Muscle layer of colon (tissue), 2 donors: ENCODE results near the gene TMEM8B.
A peak's percentile ranks its signal among the peaks of the same experiment; 100 is the strongest.

ENCODE experiments used
- H3K27ac ChIP-seq: one replicate; pipeline ENCODE4 v1.7.0; 2013; ENCODE audit warnings: low read depth, mild to moderate bottlenecking, low read length, moderate library complexity
- H3K27me3 ChIP-seq, 2 donors: one replicate each; pipeline ENCODE4 v1.7.0; 2013; ENCODE audit warnings: low read length in 2 of 2, mild to moderate bottlenecking in 2 of 2; ENCODE audit not compliant: insufficient read depth in 2 of 2, control insufficient read depth in 1 of 2
- H3K36me3 ChIP-seq: one replicate; pipeline ENCODE4 v1.7.0; 2013; ENCODE audit warnings: mild to moderate bottlenecking, low read length; ENCODE audit not compliant: insufficient read depth
- H3K4me1 ChIP-seq: one replicate; pipeline ENCODE4 v1.7.0; 2013; ENCODE audit warnings: mild to moderate bottlenecking, low read length; ENCODE audit not compliant: insufficient read depth
- H3K4me3 ChIP-seq, 2 donors: one replicate each; pipeline ENCODE4 v1.7.0; 2013; ENCODE audit warnings: low read length in 2 of 2, low read depth in 1 of 2, mild to moderate bottlenecking in 1 of 2, moderate library complexity in 1 of 2
- H3K9ac ChIP-seq: one replicate; pipeline ENCODE4 v1.7.0; 2013; ENCODE audit warnings: low read length
- H3K9me3 ChIP-seq: one replicate; pipeline ENCODE4 v1.7.0; 2013; ENCODE audit warnings: mild to moderate bottlenecking, low read length
- donor health status: abdominal sarcoma.
- donor health status: Adenocarcinoma of cecum.

The TMEM8B gene

DNA sequence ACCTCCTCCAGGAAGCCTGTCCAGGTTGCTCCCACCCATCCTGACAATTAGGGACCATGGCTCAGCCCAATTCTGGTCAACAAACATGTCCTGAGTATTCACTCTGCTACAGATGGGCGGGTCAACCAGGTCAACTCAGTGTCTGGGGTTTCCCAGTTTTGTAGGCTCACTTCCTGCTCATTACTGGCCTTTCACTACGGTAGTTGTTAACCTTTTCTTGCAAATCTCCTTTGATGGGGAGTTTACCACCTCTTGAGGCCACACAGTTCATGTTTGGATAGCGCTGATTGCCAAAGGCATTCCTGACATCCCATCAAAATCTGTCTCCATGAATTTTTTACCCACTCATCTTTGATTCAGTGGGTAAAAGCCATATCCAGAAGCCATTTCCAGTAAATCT is 13.8 kb downstream of the TMEM8B start:
- Histone ChIP-seq H3K9me3 (no peaks in the 10 kb centered on the region), H3K36me3 (peaks cover 17% of the 10 kb centered on the region), H3K9ac (no peak overlapping the region), H3K4me1 (peaks cover 24% of the 10 kb centered on the region), H3K4me3 (no peak overlapping the region), H3K27ac (no peak overlapping the region), H3K27me3 (no peaks in the 10 kb centered on the region)

GRCh38 chr9:35844628-35845270 is 15.7 kb downstream of the TMEM8B start:
- Histone ChIP-seq H3K36me3 (peaks cover 24% of the 10 kb centered on the region), H3K4me3 (peak overlapping the region in 1 of 2 donors; percentile 12), H3K27ac (peak overlapping the region; percentile 57), H3K9ac (no peak overlapping the region), H3K4me1 (peaks cover 31% of the 10 kb centered on the region), H3K27me3 (no peaks in the 10 kb centered on the region), H3K9me3 (no peaks in the 10 kb centered on the region)

DNA sequence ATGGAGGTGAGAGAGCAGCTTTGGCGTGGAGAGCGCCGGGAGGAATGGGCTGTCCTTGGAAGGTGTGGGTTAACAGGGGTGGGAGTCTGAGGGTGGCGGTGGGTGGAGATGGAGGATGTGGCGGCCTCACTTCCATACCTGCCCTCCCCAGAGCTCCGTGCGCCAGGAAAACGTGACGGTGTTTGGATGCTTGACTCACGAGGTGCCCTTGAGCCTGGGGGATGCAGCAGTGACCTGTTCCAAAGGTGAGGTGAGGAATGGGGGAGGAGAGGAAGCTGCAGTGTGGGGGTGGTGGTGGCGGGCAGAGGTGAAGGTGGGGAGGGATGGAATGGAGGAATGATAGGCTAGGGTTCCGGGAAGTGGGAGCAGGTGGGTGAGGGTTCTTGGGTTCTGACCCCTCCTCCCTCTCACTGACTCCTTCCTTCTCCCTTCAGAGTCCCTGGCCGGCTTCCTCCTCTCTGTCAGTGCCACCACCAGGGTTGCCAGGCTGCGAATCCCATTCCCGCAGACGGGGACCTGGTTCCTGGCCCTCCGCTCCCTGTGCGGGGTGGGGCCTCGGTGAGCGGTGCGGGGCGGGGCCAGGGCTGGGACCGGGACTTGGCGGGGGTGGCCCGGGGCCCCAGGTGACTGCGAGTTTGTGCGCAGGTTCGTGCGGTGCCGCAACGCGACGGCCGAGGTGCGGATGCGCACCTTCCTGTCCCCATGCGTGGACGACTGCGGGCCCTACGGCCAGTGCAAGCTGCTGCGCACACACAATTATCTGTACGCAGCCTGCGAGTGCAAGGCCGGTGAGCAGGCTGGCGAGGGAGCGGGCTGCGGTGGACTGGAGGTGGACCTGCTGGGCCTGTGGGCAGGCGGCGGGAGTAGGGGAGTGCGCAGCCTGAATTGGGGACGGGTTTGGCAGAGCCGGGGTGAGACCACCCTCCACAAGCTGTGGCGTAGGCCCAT is 17.1 kb downstream of the TMEM8B start:
- Histone ChIP-seq H3K27me3 (no peaks in the 10 kb centered on the region), H3K4me1 (peaks cover 31% of the 10 kb centered on the region), H3K36me3 (peaks cover 24% of the 10 kb centered on the region), H3K4me3 (no peak overlapping the region), H3K27ac (peak overlapping the region; percentile 24), H3K9ac (no peak overlapping the region), H3K9me3 (no peaks in the 10 kb centered on the region)

- no peaks in the 10 kb centered on the region for H3K27me3 ChIP-seq
Measured at GRCh38 chr9:35847792-35848572, 19.0 kb downstream of the TMEM8B start.

GRCh38 chr9:35852267-35852815 is 23.3 kb downstream of the TMEM8B start:
- H3K4me1 ChIP-seq: peaks cover 11% of the 10 kb centered on the region
- no peak overlapping the region for H3K9ac ChIP-seq
- no peaks in the 10 kb centered on the region for H3K9me3 ChIP-seq
- no peak overlapping the region for H3K4me3 ChIP-seq
- no peaks in the 10 kb centered on the region for H3K27me3 ChIP-seq
- no peak overlapping the region for H3K27ac ChIP-seq
- H3K36me3 ChIP-seq: peaks cover 28% of the 10 kb centered on the region

More at GRCh38 chr9:35847792-35848572, 19.0 kb downstream of the TMEM8B start:
- no peak overlapping the region for H3K9ac ChIP-seq
- H3K4me1 ChIP-seq: peaks cover 31% of the 10 kb centered on the region
- no peaks in the 10 kb centered on the region for H3K9me3 ChIP-seq
- H3K27ac ChIP-seq: peak overlapping the region; percentile 41
- H3K4me3 ChIP-seq: no peak overlapping the region
- H3K36me3 ChIP-seq: peaks cover 24% of the 10 kb centered on the region

DNA sequence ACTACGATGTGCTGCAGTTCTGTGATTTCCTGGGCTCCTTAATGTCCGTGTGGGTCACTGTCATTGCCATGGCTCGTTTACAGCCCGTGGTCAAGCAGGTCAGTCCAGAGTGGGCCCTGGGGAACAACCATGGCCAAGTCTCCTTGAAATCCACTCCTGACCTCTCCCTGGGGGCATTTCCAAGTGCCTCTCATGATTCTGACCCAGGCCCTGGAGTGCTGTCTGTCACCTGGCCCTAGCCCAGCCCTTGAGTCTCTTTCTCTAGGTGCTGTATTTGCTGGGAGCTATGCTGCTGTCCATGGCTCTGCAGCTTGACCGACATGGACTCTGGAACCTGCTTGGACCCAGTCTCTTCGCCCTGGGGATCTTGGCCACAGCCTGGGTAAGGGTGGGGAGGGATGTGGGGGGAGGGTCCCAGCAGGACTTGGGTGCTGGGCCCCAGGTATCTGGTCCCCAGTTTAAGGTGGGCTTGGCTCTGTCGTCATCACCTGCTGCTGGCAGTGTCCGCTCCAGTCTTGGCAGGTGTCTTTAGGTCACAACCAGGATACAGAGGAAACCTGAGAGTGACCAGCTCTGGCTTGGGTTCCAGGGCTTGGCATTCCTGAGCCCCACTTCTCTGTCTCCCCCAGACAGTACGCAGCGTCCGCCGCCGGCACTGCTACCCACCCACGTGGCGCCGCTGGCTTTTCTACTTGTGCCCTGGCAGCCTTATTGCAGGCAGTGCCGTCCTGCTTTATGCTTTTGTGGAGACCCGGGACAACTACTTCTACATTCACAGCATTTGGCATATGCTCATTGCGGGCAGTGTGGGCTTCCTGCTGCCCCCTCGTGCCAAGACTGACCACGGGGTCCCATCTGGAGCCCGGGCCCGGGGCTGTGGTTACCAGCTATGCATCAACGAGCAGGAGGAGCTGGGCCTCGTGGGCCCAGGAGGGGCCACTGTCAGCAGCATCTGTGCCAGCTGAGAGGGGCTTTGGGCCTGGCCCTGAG is 24.1 kb downstream of the TMEM8B start:
- H3K9me3 ChIP-seq: no peaks in the 10 kb centered on the region
- no peak overlapping the region for H3K4me3 ChIP-seq
- H3K27me3 ChIP-seq: no peaks in the 10 kb centered on the region
- H3K27ac ChIP-seq: no peak overlapping the region
- H3K9ac ChIP-seq: no peak overlapping the region
- peaks cover 3% of the 10 kb centered on the region for H3K4me1 ChIP-seq
- H3K36me3 ChIP-seq: peaks cover 22% of the 10 kb centered on the region

GRCh38 chr9:35854091-35854762 is 25.2 kb downstream of the TMEM8B start:
- H3K9ac ChIP-seq: no peak overlapping the region
- peaks cover 22% of the 10 kb centered on the region for H3K36me3 ChIP-seq
- H3K27me3 ChIP-seq: no peaks in the 10 kb centered on the region
- H3K4me3 ChIP-seq: no peak overlapping the region
- no peaks in the 10 kb centered on the region for H3K4me1 ChIP-seq
- no peak overlapping the region for H3K27ac ChIP-seq
- no peaks in the 10 kb centered on the region for H3K9me3 ChIP-seq

DNA sequence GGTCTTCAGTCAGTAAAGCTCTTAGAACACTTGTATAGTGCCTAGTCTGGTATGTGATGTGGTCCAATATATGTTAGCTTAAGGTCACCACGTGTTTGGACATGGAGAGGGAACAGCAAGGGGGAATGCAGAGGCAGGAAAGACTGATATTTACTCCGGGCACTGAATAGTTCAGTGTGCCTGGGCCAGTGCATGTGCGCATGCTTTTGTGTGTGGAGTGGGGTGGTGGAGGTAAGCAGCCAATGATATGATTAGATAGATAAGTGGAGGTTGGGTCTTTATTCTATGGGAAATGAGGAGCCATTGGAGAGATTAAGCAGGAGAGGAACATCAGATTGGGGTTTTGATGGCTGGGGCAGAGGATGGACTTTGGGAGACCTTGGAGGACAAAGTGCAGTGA is 27.2 kb downstream of the TMEM8B start:
- H3K9ac ChIP-seq: no peak overlapping the region
- H3K27ac ChIP-seq: no peak overlapping the region
- no peaks in the 10 kb centered on the region for H3K9me3 ChIP-seq
- H3K27me3 ChIP-seq: no peaks in the 10 kb centered on the region
- H3K4me3 ChIP-seq: no peak overlapping the region
- H3K36me3 ChIP-seq: peaks cover 16% of the 10 kb centered on the region
- H3K4me1 ChIP-seq: no peaks in the 10 kb centered on the region

GRCh38 chr9:35856882-35857281 is 27.9 kb downstream of the TMEM8B start:
- Histone ChIP-seq H3K36me3 (peaks cover 16% of the 10 kb centered on the region), H3K4me3 (no peak overlapping the region), H3K27me3 (no peaks in the 10 kb centered on the region), H3K27ac (no peak overlapping the region), H3K4me1 (no peaks in the 10 kb centered on the region), H3K9me3 (no peaks in the 10 kb centered on the region), H3K9ac (no peak overlapping the region)

DNA sequence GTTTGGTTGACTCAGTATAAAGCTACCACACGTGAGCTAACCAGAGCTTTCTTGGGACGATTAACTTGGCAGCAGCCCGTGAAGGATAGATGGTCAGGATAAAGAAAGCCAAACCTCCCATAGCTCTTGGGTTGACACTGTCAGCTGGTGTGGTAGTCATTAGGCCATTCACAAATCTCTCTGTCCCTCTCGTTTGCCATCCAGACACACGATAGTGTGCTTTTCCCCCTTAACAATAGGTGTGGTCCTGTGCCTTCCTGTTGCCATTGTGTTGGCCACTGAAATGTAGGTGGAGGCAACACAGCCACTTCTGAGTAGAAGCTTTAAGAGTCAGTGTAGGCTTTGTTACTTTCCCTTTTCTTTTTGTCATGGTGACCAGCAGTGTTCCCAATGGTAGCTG is 29.4 kb downstream of the TMEM8B start:
- H3K4me3 ChIP-seq: no peak overlapping the region
- no peaks in the 10 kb centered on the region for H3K27me3 ChIP-seq
- no peaks in the 10 kb centered on the region for H3K4me1 ChIP-seq
- H3K9ac ChIP-seq: no peak overlapping the region
- no peaks in the 10 kb centered on the region for H3K9me3 ChIP-seq
- H3K36me3 ChIP-seq: peaks cover 9% of the 10 kb centered on the region
- no peak overlapping the region for H3K27ac ChIP-seq
